GM18519 (cell line): ENCODE data around the gene HNF1B.

ENCODE experiments used
- ATAC-seq: cut with Tn5 transposase; IDR thresholded peaks from one replicate; pipeline ENCODE4 v1.9.1; 2021; ENCODE audit warnings: mild to moderate bottlenecking, moderate library complexity; ENCODE audit not compliant: unreplicated experiment, low FRiP score

Gene HNF1B

DNA sequence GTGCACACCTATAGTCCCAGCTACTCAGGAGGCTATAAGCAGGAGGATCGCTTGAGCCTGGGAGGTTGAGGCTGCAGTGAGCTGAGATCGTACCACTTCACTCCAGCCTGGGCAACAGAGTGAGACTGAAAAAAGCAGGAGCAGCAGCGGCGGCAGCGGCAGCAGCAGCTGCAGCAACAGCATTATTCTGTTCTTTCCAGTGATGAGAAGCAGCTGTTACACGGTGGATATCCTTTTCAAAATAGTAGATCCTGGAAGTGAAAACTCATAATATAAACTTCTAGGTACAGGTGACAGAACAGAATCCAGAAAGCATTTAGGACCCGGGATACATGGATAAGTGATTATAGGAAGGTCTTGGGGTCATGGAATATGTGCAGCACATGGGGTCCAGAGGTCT, 17.8 kb upstream of the HNF1B start:
- no peak for ATAC-seq

GRCh38 chr17:37761961-37762360, 17.1 kb upstream of the HNF1B start:
- ATAC-seq, result no peak

- no peak for ATAC-seq
These were observed 16.2 kb upstream of the HNF1B start for GRCh38 chr17:37761059-37761458.

- ATAC-seq, result no peak
These were observed 14.3 kb upstream of the HNF1B start for GRCh38 chr17:37759014-37759637.

DNA sequence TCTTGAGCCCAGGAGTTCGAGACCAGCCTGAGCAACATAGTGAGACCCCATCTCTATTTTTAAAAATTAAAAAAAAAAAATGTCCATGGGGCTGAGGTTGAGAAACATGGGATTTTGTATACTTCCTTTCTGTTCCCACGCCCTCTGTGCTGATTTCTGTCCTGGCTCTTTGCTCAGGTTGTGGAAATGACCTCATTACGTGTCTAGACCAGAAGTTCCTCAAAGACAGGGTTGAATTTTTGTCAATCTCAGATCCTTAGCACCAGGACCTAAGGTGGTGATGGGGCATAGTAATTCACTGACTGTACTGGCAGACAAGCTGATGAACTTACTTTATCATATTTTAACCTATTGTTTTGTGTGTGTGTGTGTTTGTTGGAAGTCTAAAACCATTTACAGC, 11.2 kb upstream of the HNF1B start:
- no peak for ATAC-seq

DNA sequence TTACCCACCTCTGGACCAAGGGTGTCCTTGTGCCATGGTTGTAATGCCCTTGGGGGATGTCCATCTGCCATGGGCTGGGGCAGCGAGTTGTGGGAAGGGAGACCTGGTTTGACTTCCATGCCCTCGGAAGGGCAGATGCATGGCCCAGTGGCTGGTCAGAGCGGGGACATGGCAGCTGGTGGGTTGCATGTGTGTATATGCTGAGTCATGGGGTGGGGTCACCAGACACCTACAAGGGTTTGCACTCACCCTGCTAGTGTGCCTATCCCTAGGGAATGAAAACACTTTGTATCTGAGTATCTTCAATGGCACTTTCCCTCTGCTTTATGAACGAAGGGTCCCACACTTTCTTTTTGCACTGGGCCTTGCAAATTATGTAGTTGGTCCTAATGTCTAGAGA, 10.6 kb upstream of the HNF1B start:
- ATAC-seq, result no peak

GRCh38 chr17:37754363-37754762, 9.5 kb upstream of the HNF1B start:
- ATAC-seq, result no peak

- no peak for ATAC-seq
These were observed 7.6 kb upstream of the HNF1B start for GRCh38 chr17:37752482-37752881.

DNA sequence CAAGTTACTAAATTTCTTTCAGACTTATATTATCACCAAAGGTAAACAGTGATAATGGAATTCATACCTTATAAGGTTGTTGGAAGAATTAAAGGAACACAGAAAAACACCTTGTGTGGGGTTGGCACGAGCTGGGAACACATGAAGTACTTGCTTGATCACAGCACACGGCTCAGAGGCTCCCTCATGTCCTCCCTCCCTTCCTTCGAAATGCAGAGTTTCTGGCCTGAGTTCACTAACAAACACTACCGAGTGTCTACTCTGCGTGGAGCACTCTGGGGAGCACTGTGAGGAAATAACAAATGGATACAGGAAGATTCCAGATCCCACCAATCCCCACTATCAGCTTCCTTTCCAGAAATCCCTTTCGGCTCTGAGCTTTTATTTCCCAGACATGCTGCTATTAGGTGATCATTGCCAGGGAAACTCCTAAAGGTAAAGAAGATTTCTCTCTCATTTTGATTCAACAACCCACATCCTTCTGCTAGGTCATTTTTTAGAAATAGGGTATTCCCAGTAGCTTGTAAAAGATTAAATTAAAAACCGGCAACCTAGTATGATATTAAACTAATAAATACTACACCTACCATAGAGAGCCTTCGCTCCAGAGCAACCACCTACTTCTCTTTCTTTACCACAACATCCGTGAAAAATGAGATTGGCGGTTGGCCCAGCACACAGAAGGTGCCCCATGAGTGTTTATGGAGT, 6.1 kb upstream of the HNF1B start:
- no peak for ATAC-seq

- no peak for ATAC-seq
These were observed 5.4 kb upstream of the HNF1B start for GRCh38 chr17:37750292-37750691.

GRCh38 chr17:37747222-37747621, 2.4 kb upstream of the HNF1B start:
- ATAC-seq, result no peak

DNA sequence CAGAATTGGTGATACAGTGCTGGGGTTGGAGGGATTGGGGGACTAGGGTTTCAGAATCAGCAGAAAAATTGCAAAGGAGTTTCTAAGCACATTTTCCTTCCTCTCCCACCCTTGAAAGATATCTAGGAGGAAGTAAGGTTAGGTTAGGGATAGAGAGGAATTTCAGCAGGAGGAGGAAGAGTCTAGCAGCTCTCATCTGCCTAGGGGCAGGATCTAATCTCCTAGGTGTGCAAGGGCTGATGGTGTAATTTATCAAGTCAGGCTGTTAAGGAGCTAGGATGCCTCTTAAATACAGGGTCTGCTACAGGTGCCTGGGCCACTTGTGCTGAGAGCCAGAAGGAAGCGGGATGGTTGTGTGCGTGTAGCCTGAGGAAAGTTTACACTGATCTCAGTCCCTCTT, 1.8 kb upstream of the HNF1B start:
- ATAC-seq, result no peak

GRCh38 chr17:37745801-37746426, 1.1 kb upstream of the HNF1B start:
- ATAC-seq, result no peak

DNA sequence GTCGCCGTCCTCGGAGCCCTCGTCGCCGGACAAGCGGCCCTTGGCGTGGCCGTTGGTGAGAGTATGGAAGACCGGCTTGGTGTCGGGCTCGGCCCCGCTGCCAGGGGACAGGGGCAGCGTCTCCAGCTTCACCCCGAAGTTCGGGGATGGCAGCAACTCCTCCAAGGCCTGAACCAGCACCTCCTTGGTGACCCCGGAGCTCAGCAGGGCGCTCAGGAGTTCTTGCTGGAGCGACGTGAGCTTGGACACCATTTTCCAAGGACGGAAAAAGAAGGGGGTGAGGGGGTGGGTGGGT, 279 bp downstream of the HNF1B start:
- ATAC-seq, result no peak

GRCh38 chr17:37743875-37744632, 805 bp downstream of the HNF1B start:
- ATAC-seq, result no peak

DNA sequence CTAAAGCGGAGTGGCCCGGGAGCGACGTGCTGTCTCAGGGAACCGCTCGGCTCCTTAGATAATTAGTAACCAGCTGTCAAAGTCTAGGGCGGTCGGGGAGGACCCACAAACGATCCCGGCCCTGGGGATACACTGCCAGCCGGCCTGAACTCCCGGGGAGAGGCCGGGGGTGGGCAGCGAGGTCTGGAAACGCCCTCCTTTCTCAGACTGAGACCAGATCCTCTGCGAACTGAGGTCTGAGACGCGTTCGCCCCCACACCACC, 1.3 kb downstream of the HNF1B start:
- no peak for ATAC-seq

DNA sequence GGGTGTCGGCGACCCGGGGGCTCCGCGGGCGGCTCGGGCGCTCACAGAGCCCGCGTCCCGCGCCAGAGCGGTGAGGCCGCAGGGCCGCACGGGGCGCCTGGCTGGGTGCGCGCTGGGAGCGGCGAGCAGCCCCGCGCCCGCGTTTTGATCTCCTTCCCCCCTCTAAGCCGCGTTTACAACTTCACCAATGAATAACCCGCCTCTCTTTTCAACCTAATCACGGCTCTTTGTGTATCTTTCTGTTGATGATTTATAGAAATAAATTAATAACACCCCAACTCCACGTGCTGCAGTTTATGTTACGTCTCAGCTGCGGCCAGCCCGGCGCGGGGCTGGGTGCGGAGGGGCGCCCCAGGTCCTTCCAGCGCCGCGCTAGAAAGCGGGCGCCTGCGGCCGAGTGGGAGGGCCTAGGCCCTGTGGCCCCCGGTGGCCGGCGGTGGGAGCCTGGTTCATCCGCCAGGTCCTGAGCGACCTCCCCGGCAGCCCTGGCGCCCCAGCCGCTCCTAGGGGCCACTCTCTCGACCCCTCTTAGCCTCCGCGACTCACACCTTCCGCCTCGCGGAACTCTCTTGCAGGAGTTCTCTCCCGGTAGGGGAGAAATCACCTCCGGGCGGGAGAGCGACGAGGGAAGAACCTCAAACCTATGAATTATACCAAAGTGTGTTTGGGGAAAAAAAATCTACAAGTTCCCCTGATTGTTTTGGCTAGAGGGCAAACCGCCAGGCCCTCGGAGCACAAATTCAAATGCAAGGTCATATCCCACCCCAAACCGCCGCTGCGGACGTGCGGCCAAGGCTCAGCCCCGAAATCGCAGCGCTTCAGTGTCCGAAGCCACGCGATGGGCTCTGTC, 1.9 kb downstream of the HNF1B start:
- ATAC-seq, result no peak

DNA sequence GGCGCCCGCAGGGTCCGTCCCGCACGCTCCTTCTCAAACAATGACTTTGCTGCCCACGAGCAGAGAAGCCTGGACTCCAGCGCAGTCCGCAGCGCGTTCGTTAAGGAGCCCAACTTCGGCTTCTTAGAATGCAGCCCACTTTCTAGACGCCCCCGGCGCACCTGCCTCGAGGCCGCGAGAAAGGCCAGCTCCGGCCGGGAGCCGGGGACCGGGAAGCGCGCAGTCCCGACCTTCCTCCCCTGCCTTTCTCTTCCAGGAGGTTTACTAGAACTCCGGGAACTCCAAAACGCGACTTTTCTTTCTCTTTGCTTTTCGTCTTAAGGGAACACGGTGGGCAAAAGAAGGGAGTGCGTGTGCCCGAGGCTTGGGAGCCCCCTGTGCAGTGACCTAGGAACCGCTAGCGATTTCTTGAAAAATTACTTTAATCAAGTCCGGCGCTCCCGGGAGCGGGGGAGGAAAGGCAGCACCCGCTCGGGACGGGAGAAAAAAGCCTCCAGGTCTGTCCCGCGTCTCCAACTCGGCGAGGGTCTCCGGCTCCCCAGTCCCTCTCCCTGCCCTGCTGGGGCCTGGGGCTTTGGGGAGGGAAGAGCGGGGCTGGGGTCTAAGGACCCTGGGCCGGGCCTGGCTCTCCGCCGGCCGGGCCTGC, 2.6 kb downstream of the HNF1B start:
- ATAC-seq, result no peak

DNA sequence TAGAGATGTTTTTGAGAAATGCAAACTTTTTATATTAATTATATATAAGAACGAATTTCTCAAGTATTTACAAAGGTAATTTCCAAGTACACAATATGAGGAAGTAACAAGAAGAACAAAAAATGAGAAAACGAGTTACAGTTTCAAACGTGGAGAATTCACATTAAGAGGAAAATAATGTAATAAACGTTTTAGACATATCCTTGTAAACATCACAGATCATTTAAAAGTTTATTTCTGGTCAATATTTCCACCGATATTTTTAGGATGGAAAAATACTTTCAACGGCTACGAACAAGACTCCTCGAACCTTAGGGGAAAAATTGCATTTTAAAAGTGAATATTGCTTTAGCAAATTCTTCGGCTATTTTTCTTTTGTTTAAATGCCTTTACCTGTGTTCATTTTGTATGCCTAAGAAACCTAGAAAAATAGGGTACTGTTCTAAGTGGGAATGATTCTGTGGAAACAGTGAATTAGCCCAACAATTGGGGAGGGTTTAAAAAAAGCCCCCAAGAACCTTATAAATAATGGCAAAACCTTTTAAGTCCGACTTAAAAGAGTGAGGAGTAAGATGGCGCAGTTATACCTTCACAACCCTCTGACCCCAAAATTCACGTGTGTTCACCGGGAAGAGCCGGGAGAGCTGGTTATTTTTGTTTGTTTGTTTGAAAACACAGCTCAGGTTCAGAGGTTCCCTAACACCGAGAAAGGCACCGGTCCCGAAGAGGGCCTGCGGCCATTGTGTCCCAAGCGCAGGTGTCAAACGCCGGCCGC, 3.3 kb downstream of the HNF1B start:
- no peak for ATAC-seq

GRCh38 chr17:37740915-37741314, 3.9 kb downstream of the HNF1B start:
- ATAC-seq, result no peak
